NCI-H526 (cell line): ENCODE results near the gene BIN1.
"Not testable (repeated sequence)": the region's sequence is repeated elsewhere in the genome, so short reads cannot be mapped to it uniquely, and the experiment has no call there.

Experiments used
- DNase-seq, 2 experiments: peaks; one replicate each; lab custom pipeline; 2025; lab: John Stamatoyannopoulos, UW

The BIN1 gene

GRCh38 chr2:127133793-127134192 is 26.8 kb upstream of the BIN1 start:
- no peak for DNase-seq

GRCh38 chr2:127130421-127130820 is 23.5 kb upstream of the BIN1 start:
- no peak for DNase-seq

GRCh38 chr2:127129937-127130336 is 23.0 kb upstream of the BIN1 start:
- DNase-seq = no peak

DNA sequence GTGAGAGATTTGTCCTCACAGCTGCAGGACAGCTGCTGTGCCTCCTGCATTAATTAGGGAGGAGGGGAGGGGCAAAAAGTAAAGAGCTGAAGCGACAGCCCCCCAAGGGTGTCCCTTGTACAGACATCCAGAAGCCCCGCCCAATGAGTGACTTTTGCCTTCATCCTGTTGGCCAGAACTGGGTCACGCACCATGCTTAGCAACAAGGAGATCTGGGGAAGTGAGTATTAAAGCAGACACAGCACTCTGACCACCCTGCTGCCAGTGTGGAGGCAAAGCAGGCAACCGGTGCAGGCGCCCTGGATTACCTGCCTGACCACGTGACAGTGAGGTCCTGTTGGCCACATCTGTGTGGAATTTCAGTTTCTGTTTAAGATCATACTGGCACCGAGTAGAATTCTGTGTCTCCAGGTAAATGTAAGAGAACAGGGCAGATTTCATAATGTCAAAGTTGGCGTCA is 21.5 kb upstream of the BIN1 start:
- peak; percentile 23 to 53 for DNase-seq

DNA sequence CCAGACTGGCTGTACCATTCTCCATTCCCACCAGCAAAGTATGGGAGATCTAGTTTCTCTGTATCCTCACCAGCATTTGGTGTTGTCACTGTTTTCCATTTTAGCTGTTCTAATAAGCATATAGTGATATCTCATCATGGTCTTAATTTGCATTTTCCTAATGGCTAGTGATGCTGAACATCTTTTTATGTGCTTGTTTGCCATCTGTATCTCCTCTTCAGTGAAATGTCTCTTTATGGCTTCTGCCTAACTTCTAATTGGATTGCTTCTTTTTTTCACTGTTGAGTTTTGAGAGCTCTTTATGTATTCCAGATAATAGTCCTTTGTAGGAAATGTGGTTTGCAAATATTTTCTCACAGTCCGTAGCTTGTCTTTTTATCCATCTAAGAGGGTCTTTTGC is 18.9 kb upstream of the BIN1 start:
- peak; percentile 71 to 77 for DNase-seq

DNA sequence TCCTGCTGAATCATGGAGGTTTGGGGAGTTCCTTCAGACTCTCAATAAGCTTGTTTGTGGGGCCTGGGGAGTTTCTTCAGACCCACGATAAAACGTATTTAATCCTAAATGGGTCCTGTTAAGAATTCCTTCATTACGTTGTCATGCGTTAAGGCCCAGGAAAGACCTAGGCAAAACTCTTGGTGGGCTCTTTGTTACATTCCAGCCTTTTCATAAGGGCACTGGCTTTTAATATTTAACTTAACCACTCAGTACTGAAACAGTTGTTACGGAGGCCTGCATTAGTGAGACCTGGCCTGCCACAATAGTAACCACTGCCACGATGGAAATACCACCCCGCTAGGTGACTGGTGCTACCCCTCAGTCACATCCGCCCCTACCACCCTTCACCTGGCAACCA is 17.5 kb upstream of the BIN1 start:
- DNase-seq = no peak

DNA sequence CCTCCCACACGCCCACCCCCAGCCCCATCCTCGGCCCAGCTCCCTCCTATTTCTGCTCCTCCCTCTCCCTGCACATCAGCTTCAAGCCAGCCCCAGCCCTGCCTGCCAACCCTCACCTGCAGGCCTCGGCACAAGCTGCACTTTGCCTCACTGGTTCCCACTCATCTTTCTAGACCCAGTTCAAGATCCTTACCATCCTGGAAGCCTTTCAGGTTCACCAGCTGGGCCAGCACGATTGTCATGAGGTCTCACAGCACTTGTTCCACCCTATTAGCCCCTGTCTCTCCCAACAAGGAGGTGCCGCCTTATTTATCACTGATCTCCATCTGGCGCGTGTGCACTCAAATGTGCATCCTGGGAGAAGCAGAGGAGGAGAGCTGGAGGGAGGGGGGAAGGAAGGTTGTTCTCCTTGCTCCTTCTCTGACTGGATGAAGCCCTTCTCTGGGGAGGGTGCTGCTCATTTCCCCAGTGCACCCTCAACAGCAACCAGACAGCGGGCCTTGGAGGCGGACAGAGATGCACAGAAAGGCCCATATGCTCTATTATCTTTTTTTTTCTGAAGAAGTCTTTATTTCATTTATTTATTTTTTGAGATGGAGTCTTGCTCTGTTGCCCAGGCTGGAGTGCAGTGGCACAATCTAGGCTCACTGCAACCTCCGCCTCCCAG is 15.5 kb upstream of the BIN1 start:
- no peak for DNase-seq

DNA sequence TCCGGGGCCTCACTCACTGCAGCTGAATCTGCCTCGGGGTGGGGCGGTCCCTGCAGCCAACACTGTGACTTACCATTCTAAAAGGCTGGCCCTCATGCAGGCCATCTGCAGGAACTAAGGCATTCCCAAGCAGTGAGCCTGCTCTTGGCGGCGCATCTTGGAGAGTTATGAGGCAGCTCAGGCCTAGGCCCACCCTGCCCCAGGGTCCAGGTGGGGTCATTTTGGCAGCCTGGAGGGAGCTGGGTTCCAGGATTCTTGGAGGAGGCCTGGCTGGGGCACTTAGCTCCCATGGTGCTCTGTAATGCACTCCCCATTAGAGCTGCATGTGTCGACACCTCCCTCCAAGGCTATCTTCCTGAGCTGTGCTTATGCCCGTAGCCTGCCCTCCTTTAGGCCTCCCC is 14.8 kb upstream of the BIN1 start:
- DNase-seq = no peak

GRCh38 chr2:127121353-127121752 is 14.4 kb upstream of the BIN1 start:
- DNase-seq = no peak

DNA sequence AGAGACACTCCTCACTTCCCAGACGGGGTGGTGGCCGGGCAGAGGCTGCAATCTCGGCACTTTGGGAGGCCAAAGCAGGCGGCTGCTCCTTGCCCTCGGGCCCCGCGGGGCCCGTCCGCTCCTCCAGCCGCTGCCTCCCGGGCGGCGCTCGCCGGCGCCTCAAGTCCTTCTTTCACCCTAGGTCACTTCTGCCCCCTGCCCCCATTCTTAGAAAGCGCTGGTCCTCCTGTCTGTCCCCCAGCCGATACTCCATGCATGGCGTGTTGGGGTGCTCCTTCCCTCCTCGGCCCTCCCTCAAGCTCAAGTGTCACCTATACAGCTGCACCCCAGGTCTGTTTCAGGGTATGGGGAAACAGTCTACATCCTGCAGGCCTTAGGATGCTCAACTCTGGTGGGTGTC is 13.5 kb upstream of the BIN1 start:
- not testable (repeated sequence) for DNase-seq

- no peak for DNase-seq
Measured at GRCh38 chr2:127118467-127118866, 11.5 kb upstream of the BIN1 start.

GRCh38 chr2:127118038-127118437 is 11.1 kb upstream of the BIN1 start:
- DNase-seq = no peak

DNA sequence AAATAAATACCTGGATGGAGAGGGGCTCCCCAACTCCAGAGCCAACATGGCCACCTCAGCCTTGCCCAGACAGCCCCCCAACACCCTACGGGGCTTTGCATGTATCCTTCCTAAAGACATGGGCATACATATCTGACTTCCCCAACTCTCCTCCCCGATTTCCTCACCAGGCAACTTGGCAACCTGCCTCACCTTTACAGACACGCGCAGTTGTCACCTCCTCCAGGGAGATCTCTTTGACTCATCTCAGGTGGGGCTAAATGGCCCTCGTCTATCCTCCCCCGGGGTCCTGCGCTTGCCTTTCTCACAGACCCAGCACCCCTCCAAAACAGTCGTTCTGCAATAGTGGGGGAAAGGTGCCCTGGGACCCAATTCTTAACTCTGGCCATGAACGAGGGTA is 10.6 kb upstream of the BIN1 start:
- no peak for DNase-seq

- DNase-seq = no peak
Measured at GRCh38 chr2:127115471-127116199, 8.7 kb upstream of the BIN1 start.

- DNase-seq = no peak
Measured at GRCh38 chr2:127110985-127111384, 4.0 kb upstream of the BIN1 start.

GRCh38 chr2:127108090-127108523 is 1.2 kb upstream of the BIN1 start:
- no peak for DNase-seq

- peak; percentile 67 to 73 for DNase-seq
Measured at GRCh38 chr2:127107622-127107999, 657 bp upstream of the BIN1 start.

DNA sequence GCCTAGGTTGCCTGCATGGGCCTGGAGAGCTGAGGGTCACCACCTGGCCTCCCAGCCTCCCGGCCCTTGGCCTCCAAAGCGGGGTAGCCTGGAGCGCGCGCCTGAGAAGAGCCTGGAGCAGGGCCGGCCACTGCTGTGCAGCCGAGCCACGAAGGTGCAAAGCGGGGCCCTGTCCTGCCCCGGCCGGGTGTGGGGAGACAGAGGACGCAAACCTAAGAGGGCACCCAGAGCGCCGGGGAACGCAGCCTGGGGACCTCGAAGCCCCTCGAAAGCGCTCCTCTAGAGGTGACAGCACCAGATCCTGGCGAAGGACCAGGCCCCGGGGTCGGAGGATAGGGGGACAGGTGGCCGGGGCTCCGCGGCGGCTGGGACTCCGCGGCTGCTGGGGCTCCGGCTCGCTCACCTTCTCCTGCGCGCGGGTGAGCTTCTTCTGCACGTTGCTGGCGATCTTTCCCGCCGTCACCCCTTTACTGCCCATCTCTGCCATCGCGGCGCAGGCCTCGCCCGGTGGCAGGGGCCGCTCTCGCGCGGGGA is 430 bp downstream of the BIN1 start:
- peak in 1 of 2 experiments; percentile 83 for DNase-seq

GRCh38 chr2:127105656-127106456 is 1.1 kb downstream of the BIN1 start:
- peak in 1 of 2 experiments; percentile 58 for DNase-seq

DNA sequence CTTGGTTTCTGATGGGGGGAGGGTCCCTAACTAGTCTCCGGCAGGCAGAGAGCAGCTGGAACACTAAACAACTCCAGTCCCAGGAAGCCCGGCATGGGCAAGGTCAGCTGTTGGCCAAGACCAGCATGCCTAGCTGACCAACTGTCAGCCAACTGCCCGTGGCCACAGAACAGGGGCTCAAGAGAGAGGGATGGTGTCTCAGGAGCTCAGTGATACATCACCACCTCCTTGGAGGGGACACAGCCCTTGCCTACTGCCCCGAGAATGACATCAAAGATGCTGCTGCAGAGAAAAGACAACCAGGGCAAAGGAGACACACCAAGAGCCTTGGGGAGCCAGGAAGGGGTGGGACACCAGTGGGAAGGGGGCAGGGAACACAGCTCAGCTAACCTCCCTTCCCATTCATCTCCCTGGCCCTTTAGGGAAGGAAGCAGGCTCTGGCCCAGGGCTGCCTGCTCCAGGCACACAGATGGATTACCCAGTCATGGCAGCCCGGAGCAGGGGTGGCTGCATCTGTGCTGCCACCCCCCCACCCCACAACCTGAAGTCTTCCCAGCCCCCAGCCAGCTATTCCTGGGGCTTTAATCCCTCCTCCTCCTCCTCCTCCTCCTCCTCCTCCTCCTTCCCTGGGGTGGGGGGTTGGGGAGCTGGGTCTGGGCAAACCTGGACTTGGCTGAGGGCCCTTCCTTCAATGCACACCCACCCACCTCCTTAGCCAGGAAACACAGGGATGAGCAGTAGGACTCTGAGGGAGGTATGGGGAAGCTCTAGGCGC is 1.9 kb downstream of the BIN1 start:
- DNase-seq = no peak

DNA sequence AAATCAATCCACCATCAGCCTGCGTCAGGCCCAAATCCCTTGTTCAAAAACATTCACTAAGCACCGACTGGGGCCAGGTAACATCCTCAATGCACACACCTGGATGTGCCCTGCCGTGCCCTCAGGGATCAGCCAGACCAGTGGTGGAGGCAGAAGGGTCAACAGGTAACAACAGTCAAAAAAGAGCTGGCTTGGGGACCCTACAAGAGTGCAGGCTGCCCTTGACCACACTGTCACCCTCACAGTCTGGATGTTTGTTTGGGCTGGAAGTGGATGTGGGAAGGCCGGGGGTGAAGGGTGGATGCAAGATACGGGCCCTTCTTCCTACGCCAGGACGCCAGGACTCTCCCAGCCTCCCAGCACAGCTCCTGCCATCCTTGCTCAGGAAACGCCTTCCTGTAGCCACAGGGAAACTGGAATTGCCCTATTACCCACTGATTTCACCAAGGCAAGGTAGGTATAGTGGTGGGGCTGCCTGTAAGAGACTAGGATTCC is 2.7 kb downstream of the BIN1 start:
- no peak for DNase-seq
